Stimulated activated CD8-positive, alpha-beta memory T cell treated with anti-CD3 and anti-CD28 coated beads, Interleukin-15, amount 100 ng/mL, for 1 hour (primary cell): ENCODE results near the gene CENPA.
"Not testable (repeated sequence)": the region's sequence is repeated elsewhere in the genome, so short reads cannot be mapped to it uniquely, and the experiment has no call there.

Experiments used
- DNase-seq: peaks from one replicate; pipeline ENCODE4 v3.0.0-alpha.2; 2020; ENCODE audit warnings: low read depth

CENPA gene

DNA sequence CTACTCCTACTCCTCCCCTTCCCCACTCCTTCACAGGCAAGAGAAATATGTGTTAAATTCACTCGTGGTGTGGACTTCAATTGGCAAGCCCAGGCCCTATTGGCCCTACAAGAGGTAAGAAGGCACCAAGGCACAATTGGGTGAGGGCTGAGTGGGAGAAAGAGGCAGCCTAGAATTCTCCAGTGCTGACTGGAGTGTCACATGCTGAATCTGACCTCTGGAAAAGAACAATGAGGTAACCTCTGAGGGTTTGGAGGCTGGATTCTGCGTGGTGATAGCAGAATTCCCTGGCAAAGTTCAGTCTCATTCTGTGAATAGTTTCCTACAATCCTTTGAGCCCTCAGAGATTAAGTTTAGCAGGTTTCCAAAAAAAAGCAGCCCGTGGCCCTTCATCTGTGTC is 6.9 kb downstream of the CENPA start:
- no peak for DNase-seq

DNA sequence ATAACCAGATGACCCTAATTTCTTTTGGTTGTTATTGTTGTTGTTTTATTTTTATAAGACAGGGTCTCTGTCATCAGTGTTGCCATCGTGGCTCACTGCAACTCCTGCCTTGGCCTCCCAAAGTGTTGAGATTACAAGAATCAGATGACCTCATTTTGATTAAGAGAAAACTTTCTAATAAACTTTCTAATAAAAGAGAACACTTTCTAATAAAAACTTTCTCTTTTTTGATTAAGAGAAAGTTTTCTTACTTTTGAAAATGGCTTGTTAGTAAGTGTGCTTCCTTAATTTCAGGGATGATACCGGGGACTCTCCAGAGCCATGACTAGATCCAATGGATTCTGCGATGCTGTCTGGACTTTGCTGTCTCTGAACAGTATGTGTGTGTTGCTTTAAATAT is 7.7 kb downstream of the CENPA start:
- no peak for DNase-seq

DNA sequence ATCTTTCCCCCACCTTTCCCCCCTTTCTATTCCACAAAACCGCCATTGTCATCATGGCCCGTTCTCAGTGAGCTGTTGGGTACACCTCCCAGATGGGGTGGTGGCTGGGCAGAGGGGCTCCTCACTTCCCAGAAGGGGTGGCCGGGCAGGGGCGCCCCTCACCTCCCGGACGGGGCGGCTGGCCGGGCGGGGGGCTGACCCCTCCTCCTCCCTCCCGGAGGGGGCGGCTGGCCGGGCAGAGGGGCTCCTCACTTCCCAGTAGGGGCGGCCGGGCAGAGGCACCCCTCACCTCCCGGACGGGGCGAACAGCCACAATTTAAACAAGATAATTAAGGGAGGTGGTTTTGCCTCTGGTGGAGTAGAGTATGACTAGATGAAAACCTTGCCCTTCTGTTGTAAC is 9.3 kb downstream of the CENPA start:
- not testable (repeated sequence) for DNase-seq

DNA sequence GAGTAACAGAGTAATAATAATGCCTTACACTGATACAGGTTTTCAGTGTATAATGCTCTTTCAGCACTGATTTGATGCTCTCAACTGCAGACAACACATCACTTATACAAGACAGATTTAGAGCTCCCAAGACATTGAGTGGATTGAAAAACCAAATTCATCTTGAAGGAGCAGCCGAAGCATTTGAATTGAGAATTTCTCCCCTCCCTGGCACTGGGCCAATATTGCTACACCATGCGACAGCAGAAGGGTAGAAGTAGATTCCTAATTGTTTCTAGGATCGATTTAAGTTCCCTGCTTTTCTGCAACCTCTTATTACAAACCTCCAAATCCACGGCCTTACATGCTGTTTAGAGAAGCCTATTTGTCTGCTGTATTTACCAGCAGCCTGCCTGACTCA is 15.5 kb downstream of the CENPA start:
- DNase-seq = no peak

DNA sequence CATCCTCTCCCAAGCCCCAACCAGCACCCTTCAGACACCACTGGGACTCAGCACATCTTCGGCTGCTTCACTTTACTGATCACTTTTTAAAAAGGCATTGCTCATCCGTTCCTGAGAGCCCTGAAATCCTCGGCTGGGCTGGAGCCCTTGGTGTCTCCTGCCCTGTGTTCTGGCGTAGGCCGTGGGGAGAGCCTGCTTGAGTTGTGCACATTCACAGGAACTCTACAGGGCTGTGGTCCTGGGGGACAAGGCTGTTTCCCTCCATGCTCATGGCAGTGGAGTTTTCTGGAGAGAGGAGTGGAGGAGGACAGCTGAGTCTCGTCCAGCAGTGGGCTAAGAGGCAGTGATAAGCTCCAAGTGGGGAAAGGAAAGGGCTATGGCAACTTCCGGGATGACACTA is 15.9 kb downstream of the CENPA start:
- DNase-seq = no peak

DNA sequence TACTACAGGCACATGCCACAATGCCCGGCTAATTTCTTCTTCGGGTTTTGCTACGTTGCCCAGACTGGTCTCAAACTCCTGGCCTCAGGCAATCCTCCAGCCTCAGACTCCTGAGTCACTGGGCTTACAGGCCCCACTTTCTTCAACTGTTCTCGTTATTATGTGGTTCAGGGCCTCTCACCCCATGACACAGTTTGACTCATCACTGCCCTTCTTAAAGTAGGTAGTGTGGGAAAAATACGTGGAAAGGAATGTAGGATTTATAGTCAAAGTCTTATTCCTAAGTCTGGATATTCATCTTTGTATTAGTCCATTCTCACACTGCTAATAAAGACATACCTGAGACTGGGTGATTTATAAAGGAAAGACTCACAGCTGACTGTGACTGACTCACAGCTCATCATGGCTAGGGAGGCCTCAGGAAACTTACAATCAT is 19.4 kb downstream of the CENPA start:
- no peak for DNase-seq

DNA sequence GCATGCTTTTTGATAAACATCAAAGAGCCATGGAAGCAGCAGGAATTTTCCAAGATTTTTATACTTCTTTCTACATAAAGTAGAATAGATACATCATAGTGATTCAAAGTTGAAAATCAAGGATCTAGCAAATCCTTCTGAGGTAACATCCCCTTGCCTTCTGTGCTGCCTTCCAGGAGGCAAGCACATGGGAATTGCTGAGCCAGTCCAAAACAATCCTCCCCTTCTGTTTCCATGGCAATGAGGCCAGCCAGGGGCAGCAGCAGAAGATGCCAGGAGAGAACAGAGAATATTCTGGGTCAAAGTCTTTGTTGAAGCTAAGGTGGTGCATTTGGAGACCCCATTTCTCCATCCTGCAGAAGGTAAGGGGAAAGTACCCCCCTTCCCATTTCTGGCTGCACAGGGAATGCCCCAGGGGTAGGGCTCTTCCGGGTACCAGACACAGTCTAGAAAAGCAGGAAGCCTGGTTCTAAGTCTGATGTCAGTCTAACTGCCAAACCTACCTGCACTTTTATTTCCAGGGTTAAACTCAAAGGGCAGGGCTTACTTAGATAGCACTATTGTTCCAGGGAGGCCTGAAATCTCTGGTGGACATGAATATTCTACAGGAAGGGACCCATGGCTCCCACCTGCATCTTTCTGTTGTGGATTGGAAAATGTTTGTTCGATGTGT is 22.1 kb downstream of the CENPA start:
- DNase-seq = no peak

DNA sequence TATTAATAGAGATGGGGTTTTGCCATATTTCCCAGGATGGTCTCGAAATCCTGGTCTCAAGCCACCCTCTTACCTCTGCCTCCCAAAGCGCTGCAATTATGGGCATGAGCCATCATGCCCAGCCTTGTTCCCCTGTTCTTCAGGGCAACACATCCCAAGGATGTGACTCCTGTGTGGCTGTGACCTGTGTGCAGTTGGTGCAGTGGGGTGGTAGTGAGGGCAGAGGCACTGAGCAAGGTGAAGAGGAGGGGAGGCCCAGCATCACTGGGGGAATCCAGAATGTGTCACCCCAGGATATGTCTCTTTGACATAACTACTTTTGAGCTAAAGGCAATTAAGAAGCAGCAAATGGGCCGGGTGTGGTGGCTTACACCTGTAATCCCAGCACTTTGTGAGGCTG is 23.4 kb downstream of the CENPA start:
- no peak for DNase-seq

DNA sequence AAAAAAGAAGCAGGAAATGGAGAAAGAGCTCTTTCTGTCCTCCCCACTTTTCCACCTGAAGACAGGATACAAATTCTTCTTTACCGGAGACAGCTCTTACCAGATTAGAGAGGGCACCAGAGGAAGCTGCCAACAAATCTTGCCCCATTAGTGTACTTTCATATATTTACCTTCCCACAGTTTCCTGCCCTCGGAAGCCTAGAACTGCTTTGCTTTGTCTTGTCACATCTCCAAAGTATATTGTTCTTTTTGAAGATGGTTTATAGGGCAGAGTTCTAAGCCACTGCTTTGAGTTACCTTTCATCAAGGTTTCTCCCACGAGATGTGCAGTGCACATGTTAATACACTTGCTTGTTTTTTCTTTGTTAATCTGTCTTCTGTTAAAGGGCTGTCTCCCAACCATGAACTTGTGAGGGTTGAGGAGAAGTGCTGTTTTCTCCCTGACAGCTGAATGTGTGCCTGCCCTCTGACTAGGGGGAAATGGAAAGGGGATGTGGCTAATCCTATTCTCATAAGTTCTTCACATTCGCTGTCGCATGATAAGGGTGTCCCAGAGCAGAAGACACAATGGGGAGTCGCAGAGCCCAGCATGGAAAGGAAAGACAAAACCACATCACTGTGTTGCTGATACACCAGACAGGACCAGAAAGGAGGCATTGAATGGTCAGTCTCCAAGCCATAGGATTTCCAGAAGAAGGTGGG is 24.2 kb downstream of the CENPA start:
- no peak for DNase-seq

DNA sequence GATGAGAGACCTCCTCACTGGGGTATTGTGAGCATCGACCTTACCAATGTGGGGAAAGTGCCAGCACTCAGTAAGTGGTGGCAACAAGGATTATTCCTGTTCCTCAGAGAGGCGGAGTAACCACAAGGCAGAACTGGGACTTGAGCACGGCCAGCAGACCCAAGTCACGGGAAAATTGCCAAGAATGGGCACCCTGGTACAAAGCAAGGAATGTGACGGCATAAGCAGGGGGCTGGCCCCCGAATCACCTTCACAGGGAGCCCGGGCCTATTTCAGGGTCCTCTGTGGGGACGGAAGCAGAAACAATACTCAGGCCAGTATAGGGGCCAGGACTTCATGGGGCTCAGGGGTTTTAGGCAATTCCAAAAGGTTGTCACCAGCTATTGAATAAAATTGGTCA is 25.4 kb downstream of the CENPA start:
- DNase-seq = no peak

DNA sequence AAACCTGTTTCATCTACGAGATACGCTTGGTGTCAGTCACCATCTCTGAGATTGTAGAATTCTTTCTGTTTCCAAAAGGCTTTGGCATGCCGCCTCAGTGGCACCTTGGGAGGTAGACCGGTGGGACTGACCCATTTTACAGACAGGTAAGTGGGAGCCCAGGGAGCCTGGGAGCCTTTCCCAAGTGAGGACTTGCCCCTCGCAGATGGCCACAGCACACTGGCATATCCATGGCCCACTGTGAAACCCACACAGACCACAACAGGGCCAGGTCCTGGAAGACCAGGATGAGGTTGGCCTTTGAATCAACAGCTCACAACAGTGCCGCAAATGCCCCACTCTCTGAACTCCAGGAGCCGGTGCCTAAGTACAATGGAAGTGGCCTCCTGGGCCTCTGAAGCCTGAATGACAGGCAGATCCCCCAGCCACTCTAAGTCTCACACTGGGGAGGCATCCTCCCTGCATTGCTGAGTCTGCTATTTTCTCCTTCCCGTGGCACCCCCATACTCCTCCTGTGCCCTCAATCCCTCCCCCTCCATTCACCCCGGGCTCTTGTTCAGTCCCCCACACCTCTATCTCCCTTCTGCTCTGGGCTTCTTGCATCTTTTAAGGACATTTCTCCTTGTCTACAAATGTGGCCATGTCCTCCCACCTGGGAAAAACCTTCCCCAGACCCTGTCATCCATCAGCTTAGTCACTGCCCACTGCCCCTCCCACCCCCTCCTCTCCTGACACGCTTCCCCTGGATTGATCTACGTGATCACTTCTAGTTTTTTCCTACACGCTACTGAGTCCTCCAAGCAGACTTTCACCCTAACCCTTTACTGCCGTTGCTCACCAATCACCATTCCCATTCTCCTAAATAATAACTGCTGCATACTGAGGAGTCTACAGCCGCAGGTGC is 26.2 kb downstream of the CENPA start:
- DNase-seq = no peak

DNA sequence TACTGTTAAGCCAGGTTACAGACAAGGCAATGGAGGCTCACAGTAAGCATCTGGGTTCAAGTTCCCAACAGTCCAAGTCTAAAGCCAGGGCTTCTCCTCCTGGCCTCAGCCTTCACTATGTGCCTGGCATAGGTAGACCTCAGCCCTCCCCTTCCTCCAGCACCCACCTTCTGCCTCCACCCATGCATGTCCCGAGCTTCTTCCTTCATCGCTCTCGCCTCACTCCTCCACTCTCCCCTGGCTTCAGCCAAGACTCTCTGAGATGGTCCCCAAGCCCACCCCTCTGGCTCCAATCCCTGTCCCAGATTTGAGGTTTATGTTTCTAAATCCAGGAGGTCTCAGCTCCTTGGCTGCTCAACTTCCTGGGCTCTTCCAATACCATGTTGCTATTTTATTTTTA is 26.9 kb downstream of the CENPA start:
- DNase-seq = no peak

DNA sequence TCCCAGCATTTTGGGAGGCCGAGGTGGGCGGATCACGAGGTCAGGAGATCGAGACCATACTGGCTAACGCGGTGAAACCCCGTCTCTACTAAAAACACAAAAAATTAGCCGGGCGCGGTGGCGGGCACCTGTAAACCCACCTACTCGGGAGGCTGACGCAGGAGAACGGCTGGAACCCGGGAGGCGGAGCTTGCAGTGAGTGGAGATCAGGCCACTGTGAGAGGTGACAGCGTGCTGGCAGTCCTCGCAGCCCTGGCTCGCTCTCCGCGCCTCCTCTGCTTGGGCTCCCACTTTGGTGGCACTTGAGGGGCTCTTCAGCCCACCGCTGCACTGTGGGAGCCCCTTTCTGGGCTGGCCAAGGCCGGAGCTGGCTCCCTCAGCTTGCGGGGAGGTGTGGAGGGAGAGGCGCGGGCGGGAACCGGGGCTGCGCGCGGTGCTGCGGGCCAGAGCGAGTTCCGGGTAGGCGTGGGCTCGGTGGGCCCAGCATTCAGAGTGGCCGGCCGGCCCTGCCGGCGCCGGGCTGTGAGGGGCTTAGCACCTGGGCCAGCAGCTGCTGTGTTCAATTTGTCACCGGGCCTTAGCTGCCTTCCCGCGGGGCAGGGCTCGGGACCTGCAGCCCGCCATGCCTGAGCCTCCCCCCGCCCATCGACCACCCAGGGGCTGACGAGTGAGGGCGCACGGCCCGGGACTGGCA is 28.4 kb downstream of the CENPA start:
- DNase-seq = not testable (repeated sequence)

DNA sequence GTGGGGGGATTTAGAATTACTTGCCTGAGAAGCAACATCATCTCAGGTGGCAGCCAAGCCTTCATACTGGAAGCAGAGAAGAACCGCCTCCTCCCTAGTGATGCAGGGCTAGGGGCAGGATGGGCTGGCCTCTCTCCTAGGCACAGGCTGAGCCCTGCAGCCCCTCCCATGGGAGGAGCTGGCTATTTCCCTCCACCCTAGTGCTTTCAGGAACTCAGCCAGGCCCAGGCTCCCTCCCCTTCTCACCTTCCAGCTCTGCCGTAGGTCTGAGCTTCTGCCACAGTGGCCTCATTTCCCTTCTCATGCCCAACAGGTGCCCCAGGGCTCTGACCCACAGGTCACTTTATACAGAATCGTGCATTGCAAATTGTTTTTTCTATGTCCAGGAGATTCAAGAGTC is 31.0 kb downstream of the CENPA start:
- no peak for DNase-seq

DNA sequence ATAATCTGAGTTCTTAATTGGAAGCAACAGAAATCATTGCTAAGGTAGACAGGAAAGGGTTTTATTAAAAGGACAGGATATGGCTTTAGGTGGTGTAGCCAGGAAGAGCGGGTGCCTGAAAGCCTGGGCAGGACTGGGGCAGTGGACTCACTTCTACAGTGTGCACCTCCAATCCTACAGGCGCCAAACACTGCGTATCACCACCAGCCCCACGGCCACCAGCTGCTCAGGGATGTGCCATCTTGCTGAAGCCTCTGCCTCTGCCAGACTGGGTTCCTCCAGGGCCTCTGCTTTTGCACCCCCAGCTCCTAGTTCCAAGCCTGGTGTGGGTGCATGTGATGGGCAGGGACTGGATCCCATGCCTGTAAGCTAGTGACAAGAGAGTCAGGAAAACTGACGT is 32.4 kb downstream of the CENPA start:
- no peak for DNase-seq

DNA sequence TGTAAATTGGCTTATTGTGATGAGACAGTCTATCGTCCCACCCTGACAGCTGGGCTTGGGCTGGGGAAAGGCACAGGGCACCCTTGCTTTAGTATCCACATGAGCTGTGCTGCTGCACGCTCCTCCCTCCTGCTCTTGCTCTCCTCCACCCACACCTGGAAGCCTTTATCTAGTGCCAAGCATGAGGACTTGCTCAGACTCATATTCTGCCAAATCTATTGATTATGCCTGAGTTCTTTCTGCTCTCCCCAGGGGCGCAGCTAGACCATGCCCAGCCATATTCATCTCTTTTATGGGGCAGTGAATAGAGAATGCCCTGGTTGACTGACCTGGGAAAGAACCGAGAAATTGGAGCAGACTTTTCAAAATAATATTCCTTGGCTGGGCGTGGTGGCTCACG is 33.1 kb downstream of the CENPA start:
- no peak for DNase-seq

DNA sequence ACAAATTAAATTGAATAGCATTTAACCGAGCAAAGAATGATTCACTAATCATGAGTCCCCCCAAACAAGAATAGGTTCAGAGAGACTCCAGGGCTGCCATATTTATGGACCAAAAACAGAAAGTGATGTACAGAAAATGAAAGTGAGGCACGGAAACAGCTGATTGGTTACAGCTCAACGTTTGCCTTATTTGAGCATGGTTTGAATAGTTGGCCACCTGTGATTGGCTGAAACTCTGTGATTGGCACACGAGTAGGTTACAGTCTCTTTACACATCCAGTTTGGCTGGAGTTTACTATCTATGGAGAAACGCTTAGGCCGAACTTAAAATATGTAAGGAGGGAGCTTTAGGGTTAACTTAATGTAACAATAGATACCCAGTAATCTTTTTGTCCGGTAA is 35.1 kb downstream of the CENPA start:
- DNase-seq = no peak

DNA sequence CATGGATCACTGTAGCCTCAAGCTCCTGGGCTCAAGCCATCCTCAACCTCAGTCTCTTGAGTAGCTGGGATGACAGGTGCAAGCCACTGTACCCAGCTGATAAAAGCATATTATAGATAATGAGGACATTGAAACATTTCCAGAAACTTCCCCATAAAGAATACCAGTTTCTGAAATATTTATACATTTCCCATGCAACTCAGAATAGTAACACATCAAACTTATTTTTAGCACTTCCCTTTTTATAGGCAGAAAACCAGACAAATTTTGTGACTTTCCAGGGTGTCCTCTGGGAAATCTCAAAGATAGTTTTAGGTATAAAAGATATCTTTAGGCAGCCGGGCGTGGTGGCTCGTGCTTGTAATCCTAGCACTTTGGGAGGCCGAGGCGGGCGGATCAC is 37.0 kb downstream of the CENPA start:
- DNase-seq = no peak

DNA sequence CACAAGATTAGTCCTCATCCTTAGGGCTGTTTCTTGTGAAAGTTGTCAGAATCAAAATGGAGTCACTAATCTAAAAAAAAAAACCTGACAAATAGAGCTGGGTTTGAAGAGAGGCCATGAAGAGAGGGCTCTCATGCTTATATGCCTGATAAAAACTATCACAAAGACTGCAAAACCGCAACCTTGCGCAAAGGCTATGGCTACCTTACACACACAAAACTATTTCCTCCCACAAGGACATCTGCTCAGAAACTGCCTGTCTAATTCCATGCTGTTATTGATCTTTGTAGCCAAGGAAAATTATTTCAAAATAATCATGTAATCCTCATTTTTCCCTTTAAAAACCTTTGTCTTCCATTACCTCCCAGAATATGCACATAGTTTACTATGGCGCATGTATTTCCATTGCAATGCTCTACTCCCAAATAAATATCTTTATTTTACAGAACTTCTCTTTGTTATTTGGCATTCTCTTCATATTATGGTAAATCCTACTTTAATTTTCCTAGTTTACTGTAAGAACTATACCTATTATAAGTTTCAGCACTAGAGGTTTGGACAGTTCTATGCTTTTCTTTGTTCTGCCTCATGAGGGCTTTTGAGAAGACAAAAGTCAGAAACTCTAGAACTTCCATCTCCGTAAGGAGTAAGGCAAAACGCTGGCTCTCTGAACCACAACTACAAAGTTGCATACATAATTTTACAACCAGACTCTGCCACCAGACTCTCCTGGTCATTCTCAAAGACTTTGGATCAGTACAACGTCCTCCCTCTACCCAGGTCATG is 52.5 kb downstream of the CENPA start:
- DNase-seq = no peak

DNA sequence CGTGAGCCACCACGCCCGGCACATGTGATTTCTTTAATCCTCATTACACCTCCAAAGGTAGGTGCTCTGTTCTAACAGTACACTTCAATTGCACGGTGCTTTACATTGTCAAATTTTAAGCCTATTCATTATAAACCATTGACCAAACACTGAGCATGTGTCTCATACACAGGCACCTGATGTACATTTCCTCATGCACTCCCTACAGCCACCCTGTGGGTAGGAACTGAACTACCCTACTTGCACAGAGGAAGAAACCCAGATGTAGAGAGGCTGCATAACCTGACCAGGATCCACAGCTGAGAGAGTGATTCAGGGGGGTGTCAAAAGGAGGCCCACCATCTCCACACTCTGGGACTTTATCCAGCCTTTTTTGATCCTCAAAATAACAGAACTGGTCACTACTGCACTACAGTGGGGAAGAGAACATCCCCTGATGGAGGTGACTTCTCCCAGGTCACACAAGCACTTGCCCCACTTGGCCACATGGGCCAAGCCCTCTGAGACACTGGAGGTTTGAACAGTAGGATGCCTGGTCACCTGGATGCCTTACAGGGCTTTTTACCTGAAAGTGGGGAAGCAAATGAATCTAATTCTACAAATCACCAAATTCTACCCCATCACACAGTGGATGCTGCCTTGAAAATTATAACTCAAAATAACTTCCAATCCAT is 55.2 kb downstream of the CENPA start:
- DNase-seq = no peak

DNA sequence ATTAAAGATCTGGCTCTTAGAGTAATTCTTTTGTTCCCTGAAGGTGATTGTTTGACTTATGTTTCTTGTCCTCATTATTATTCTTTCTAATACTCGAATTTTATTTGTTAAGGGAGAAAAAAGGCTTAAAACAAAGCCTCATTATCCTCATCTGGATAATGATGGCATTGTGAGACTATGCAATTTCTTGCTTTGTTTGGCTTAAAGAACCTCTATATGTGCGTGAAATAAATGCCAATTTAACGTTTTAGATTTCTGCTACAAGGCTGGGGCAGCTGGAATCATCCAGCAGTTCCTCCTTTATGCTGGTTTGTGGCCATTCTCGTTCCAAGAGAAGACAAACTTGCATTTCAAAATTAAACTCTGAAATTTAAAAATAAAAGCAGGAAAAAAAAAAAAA is 57.2 kb downstream of the CENPA start:
- no peak for DNase-seq
